CD4-positive, CD25-positive, alpha-beta regulatory T cell (primary cell): Measurements from ENCODE around the gene C1orf141. TPM values are rescaled to one million over a fixed set of nuclear protein-coding genes. Genes with fewer than 3 reads are reported as not detected.

Source experiments
- ATAC-seq, 2 donors: fragments of 150-1000 bp; cut with Tn5 transposase; one replicate each; pipeline ENCODE4 v1.10.0; 2021; ENCODE audit warnings: low read depth in 2 of 2, moderate number of reproducible peaks in 2 of 2, moderate library complexity in 1 of 2
- DNase-seq, 3 donors: peaks; one replicate each; pipeline versions ENCODE4 v3.0.0 to v3.0.0-alpha.2; 2012 to 2022; ENCODE audit warnings: mixed read lengths in 1 of 3
- H3K27ac ChIP-seq: one replicate; pipeline ENCODE4 v1.7.0; 2013; ENCODE audit warnings: mild to moderate bottlenecking, low read length; ENCODE audit not compliant: insufficient read depth, poor library complexity, severe bottlenecking
- H3K27me3 ChIP-seq: one replicate; pipeline ENCODE4 v1.7.0; 2013; ENCODE audit warnings: low read length; ENCODE audit not compliant: control insufficient read depth, insufficient read depth
- H3K36me3 ChIP-seq: one replicate; pipeline ENCODE4 v1.7.0; 2013; ENCODE audit warnings: mild to moderate bottlenecking, low read length, moderate library complexity; ENCODE audit not compliant: control insufficient read depth, insufficient read depth
- H3K4me1 ChIP-seq: 2 replicates; pipeline ENCODE4 v1.7.0; 2013; ENCODE audit warnings: mild to moderate bottlenecking, low read length; ENCODE audit not compliant: insufficient read depth, control insufficient read depth, poor library complexity, severe bottlenecking
- H3K4me3 ChIP-seq: one replicate; pipeline ENCODE4 v1.7.0; 2013; ENCODE audit warnings: low read depth, mild to moderate bottlenecking, low read length, moderate library complexity
- H3K9me3 ChIP-seq, 2 experiments: 1 replicate in 1 of 2; 2 replicates in 1 of 2; pipeline ENCODE4 v1.7.0; 2013; ENCODE audit warnings: low read length in 2 of 2, mild to moderate bottlenecking in 1 of 2, moderate library complexity in 1 of 2; ENCODE audit not compliant: control insufficient read depth in 2 of 2
- H3K27ac Mint-ChIP-seq, 3 donors: one replicate each; pipeline ENCODE4 v1.8.0; 2020 to 2022; ENCODE audit warnings: mild to moderate bottlenecking in 3 of 3, mixed read lengths in 3 of 3, moderate library complexity in 2 of 3
- H3K27me3 Mint-ChIP-seq: one replicate; pipeline ENCODE4 v1.8.0; 2022; ENCODE audit warnings: mild to moderate bottlenecking, mixed read lengths
- H3K36me3 Mint-ChIP-seq: one replicate; pipeline ENCODE4 v1.8.0; 2020; ENCODE audit warnings: mixed read lengths
- H3K4me1 Mint-ChIP-seq, 4 donors: one replicate each; pipeline ENCODE4 v1.8.0; 2020 to 2022; ENCODE audit warnings: mixed read lengths in 4 of 4, mild to moderate bottlenecking in 1 of 4
- H3K4me3 Mint-ChIP-seq, 4 donors: one replicate each; pipeline ENCODE4 v1.8.0; 2020 to 2022; ENCODE audit warnings: mild to moderate bottlenecking in 4 of 4, mixed read lengths in 4 of 4, moderate library complexity in 3 of 4
- H3K9me3 Mint-ChIP-seq, 7 donors: one replicate each; pipeline ENCODE4 v1.8.0; 2020 to 2022; ENCODE audit warnings: mixed read lengths in 7 of 7, mild to moderate bottlenecking in 3 of 7, moderate library complexity in 2 of 7
- polyA plus RNA-seq, 4 donors: library from polyadenylated mRNA; unstranded; fragments of 300-500 nt; fragmentation: Illumina TruSeq; gene quantifications; one replicate each; pipeline ENCODE4 v1.2.3, GENCODE V29; 2021
- total RNA-seq: library from RNA; stranded (reverse); gene quantifications from one replicate; pipeline ENCODE4 v1.2.3, GENCODE V29; 2022

C1orf141 gene
- total and polyA plus RNA-seq, 5 donors from 2014 or later: not detected

GRCh38 chr1:67051196-67051595 lies 83.6 kb downstream of the C1orf141 start:
- Mint-ChIP-seq H3K4me3 (peak overlapping the region; percentile 11 to 96 (median 76)), H3K4me1 (peaks cover 29 to 48% (median 32%) of the 10 kb centered on the region in 4 donors), H3K27ac (no peak overlapping the region), H3K36me3 (peaks cover 32% of the 10 kb centered on the region), H3K27me3 (no peaks in the 10 kb centered on the region), H3K9me3 (peaks cover 0 to 1% (median 0%) of the 10 kb centered on the region in 7 donors)
- ATAC-seq: no peak
- H3K4me3 ChIP-seq: peak overlapping the region; percentile 96
- peaks cover 28% of the 10 kb centered on the region for H3K4me1 ChIP-seq
- no peaks in the 10 kb centered on the region for H3K27me3 ChIP-seq
- DNase-seq: no peak
- no peak overlapping the region for H3K27ac ChIP-seq
- no peaks in the 10 kb centered on the region for H3K9me3 ChIP-seq
- peaks cover 33% of the 10 kb centered on the region for H3K36me3 ChIP-seq

GRCh38 chr1:67044631-67045270 lies 90.0 kb downstream of the C1orf141 start:
- ATAC-seq: no peak
- peaks cover 10 to 27% (median 20%) of the 10 kb centered on the region in 4 donors for H3K4me1 Mint-ChIP-seq
- no peak overlapping the region for H3K4me3 Mint-ChIP-seq
- peaks cover 68% of the 10 kb centered on the region for H3K36me3 Mint-ChIP-seq
- Histone ChIP-seq H3K4me3 (no peak overlapping the region), H3K27ac (no peak overlapping the region), H3K9me3 (no peaks in the 10 kb centered on the region), H3K27me3 (no peaks in the 10 kb centered on the region), H3K36me3 (peaks cover 80% of the 10 kb centered on the region), H3K4me1 (no peaks in the 10 kb centered on the region)
- no peak overlapping the region for H3K27ac Mint-ChIP-seq
- no peak for DNase-seq
- H3K9me3 Mint-ChIP-seq: peaks cover 0 to 1% (median 0%) of the 10 kb centered on the region in 7 donors
- H3K27me3 Mint-ChIP-seq: no peaks in the 10 kb centered on the region

DNA sequence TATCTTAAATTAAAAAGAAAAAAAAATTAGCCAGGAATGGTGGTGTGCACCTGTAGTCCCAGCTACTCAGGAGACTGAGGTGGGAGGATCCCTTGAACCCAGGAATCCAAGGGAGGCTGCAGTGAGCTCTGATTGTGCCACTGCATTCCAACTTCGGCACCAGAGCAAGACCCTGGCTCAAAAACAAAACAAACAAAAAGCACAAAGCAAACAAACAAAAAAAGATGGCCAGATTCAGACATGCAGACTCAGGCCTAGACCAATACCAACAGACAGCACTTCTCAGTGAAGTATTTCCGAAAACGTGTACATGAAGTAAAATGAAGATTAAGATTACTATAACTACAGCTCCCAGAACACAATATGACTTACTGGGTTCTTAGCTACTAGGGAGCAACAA lies 91.4 kb downstream of the C1orf141 start:
- H3K4me1 ChIP-seq: no peaks in the 10 kb centered on the region
- Mint-ChIP-seq H3K27me3 (no peaks in the 10 kb centered on the region), H3K36me3 (peaks cover 66% of the 10 kb centered on the region), H3K4me1 (peaks cover 9 to 26% (median 14%) of the 10 kb centered on the region in 4 donors), H3K4me3 (no peak overlapping the region), H3K27ac (peak overlapping the region in 1 of 3 donors; percentile 33), H3K9me3 (peaks cover 0 to 1% (median 0%) of the 10 kb centered on the region in 7 donors)
- H3K27me3 ChIP-seq: no peaks in the 10 kb centered on the region
- DNase-seq: no peak
- no peak overlapping the region for H3K4me3 ChIP-seq
- peaks cover 88% of the 10 kb centered on the region for H3K36me3 ChIP-seq
- H3K27ac ChIP-seq: no peak overlapping the region
- no peak for ATAC-seq
- H3K9me3 ChIP-seq: no peaks in the 10 kb centered on the region

Other genes starting within 250 kb of the C1orf141 start
- 3.2 TPM for gene DNAI4, start 210.1 kb downstream of the C1orf141 start, total RNA-seq
- gene DNAI4, start 210.1 kb downstream of the C1orf141 start, polyA plus RNA-seq: 1 to 10 TPM in 2 of 4 donors, under 1 TPM in 2; 0.45 to 2.0 (median 1.4) TPM
- 84.8 TPM for gene MIER1, start 210.0 kb downstream of the C1orf141 start, total RNA-seq
- 10 to 100 TPM; 33.4 to 41.9 (median 36.0) TPM for gene MIER1, start 210.0 kb downstream of the C1orf141 start, polyA plus RNA-seq
- 16.7 TPM for gene SLC35D1, start 80.8 kb downstream of the C1orf141 start, total RNA-seq
- 1 to 10 TPM; 5.3 to 9.4 (median 7.0) TPM for gene SLC35D1, start 80.8 kb downstream of the C1orf141 start, polyA plus RNA-seq
- gene IL23R, start 31.5 kb upstream of the C1orf141 start, total RNA-seq: not detected
- gene IL23R, start 31.5 kb upstream of the C1orf141 start, polyA plus RNA-seq: under 1 TPM in 3 of 4 donors, not detected in 1; 0.20 to 0.35 (median 0.30) TPM
- gene IL12RB2, start 172.9 kb upstream of the C1orf141 start, total RNA-seq: 43.5 TPM
- 10 to 100 TPM; 11.9 to 20.1 (median 16.4) TPM for gene IL12RB2, start 172.9 kb upstream of the C1orf141 start, polyA plus RNA-seq